Activated CD4-positive, CD25-positive, alpha-beta regulatory T cell treated with anti-CD3 and anti-CD28 coated beads, Interleukin-2, amount 50 U/mL, for 72 hours (primary cell): ENCODE results near the gene PREX1.
"Not testable (repeated sequence)": the region's sequence is repeated elsewhere in the genome, so short reads cannot be mapped to it uniquely, and the experiment has no call there.

Source experiments
- DNase-seq: peaks from one replicate; pipeline ENCODE4 v3.0.0; 2021

PREX1 gene

GRCh38 chr20:48847498-48848205, 19.9 kb upstream of the PREX1 start:
- no peak for DNase-seq

- peak; percentile 40 for DNase-seq
Observed at GRCh38 chr20:48846516-48847492, 19.0 kb upstream of the PREX1 start.

- no peak for DNase-seq
Observed at GRCh38 chr20:48845721-48846306, 18.0 kb upstream of the PREX1 start.

- no peak for DNase-seq
Observed at GRCh38 chr20:48844996-48845395, 17.2 kb upstream of the PREX1 start.

GRCh38 chr20:48843896-48844295, 16.1 kb upstream of the PREX1 start:
- DNase-seq = not testable (repeated sequence)

GRCh38 chr20:48843057-48843806, 15.4 kb upstream of the PREX1 start:
- no peak for DNase-seq

GRCh38 chr20:48841875-48842529, 14.2 kb upstream of the PREX1 start:
- DNase-seq = no peak

- DNase-seq = no peak
Observed at GRCh38 chr20:48841196-48841874, 13.5 kb upstream of the PREX1 start.

- DNase-seq = no peak
Observed at GRCh38 chr20:48839154-48839917, 11.5 kb upstream of the PREX1 start.

- no peak for DNase-seq
Observed at GRCh38 chr20:48837014-48837413, 9.2 kb upstream of the PREX1 start.

- DNase-seq = no peak
Observed at GRCh38 chr20:48835390-48835789, 7.6 kb upstream of the PREX1 start.

GRCh38 chr20:48834278-48834677, 6.5 kb upstream of the PREX1 start:
- DNase-seq = no peak

- DNase-seq = no peak
Observed at GRCh38 chr20:48832405-48832730, 4.6 kb upstream of the PREX1 start.

- no peak for DNase-seq
Observed at GRCh38 chr20:48831718-48832404, 4.1 kb upstream of the PREX1 start.

GRCh38 chr20:48830826-48831318, 3.1 kb upstream of the PREX1 start:
- no peak for DNase-seq

GRCh38 chr20:48829940-48830339, 2.1 kb upstream of the PREX1 start:
- no peak for DNase-seq

- no peak for DNase-seq
Observed at GRCh38 chr20:48828734-48829460, 1.1 kb upstream of the PREX1 start.

- peak; percentile 68 for DNase-seq
Observed at GRCh38 chr20:48826883-48827771, 672 bp downstream of the PREX1 start.
